HEK293 (cell line): ENCODE results near the gene TIMM44.

Experiments
- CTCF ChIA-PET: fragments of 350-600 bp; formaldehyde crosslinking; extraction: SDS; loops from one replicate; lab custom pipeline; 2021; ENCODE audit warnings: antibody characterized with exemption; lab: Yijun Ruan, JAX
- POLR2A ChIA-PET: fragments of 300-600 bp; formaldehyde crosslinking; extraction: SDS; loops from one replicate; lab custom pipeline; 2020; ENCODE audit warnings: antibody characterized with exemption, inconsistent platforms; lab: Yijun Ruan, JAX
- H3K27ac ChIP-seq: fragments of 200-500 bp; sonication (Bioruptor generic); 2 replicates; pipeline ENCODE4 v1.5.1; 2014; ENCODE audit warnings: low read depth, low read length, control low read depth, inconsistent platforms; ENCODE audit errors: extremely low read depth
- H3K36me3 ChIP-seq, 2 experiments: fragments of 200-500 bp in 1 of 2; sonication (Bioruptor generic) in 1 of 2; 1 replicate in 1 of 2; 2 replicates in 1 of 2; pipeline ENCODE4 v1.5.1; 2014 to 2017; ENCODE audit warnings: inconsistent platforms in 2 of 2, low read length in 2 of 2; ENCODE audit not compliant: control insufficient read depth in 2 of 2, insufficient read depth in 1 of 2
- H3K4me1 ChIP-seq: fragments of 200-500 bp; sonication (Bioruptor generic); 2 replicates; pipeline ENCODE4 v1.5.1; 2014; ENCODE audit warnings: mild to moderate bottlenecking, low read length, inconsistent platforms; ENCODE audit not compliant: control insufficient read depth, insufficient read depth
- H3K4me3 ChIP-seq: 2 replicates; pipeline ENCODE4 v1.5.1; 2011; ENCODE audit warnings: low read depth, mild to moderate bottlenecking, control low read depth, low read length, moderate library complexity
- H3K9me3 ChIP-seq: fragments of 200-500 bp; sonication (Bioruptor generic); 2 replicates; pipeline ENCODE4 v1.5.1; 2014; ENCODE audit warnings: low read depth, low read length, inconsistent platforms; ENCODE audit not compliant: control insufficient read depth, insufficient read depth
- HIC1 ChIP-seq: fragments of 450-650 bp; formaldehyde crosslinking; IDR thresholded peaks from 2 replicates; pipeline ENCODE4 v1.5.1; 2016; ENCODE audit warnings: missing biosample characterization, missing genetic modification characterization
- KLF16 ChIP-seq: fragments of 450-650 bp; formaldehyde crosslinking; IDR thresholded peaks from 2 replicates; pipeline ENCODE4 v1.5.1; 2017; ENCODE audit warnings: missing biosample characterization, missing genetic modification characterization
- KLF8 ChIP-seq: fragments of 450-650 bp; formaldehyde crosslinking; IDR thresholded peaks from 2 replicates; pipeline ENCODE4 v1.5.1; 2016; ENCODE audit warnings: missing biosample characterization, missing genetic modification characterization
- SP3 ChIP-seq: fragments of 450-650 bp; formaldehyde crosslinking; IDR thresholded peaks from 2 replicates; pipeline ENCODE4 v1.5.1; 2016; ENCODE audit warnings: missing biosample characterization, missing genetic modification characterization
- SP7 ChIP-seq: fragments of 450-650 bp; formaldehyde crosslinking; IDR thresholded peaks from 2 replicates; pipeline ENCODE4 v1.5.1; 2016; ENCODE audit warnings: missing biosample characterization, missing genetic modification characterization
- ZFP69B ChIP-seq: fragments of 450-650 bp; formaldehyde crosslinking; IDR thresholded peaks from 2 replicates; pipeline ENCODE4 v1.5.1; 2016; ENCODE audit warnings: missing biosample characterization, missing genetic modification characterization
- ZIC2 ChIP-seq: fragments of 450-650 bp; formaldehyde crosslinking; IDR thresholded peaks from 2 replicates; pipeline ENCODE4 v1.5.1; 2016; ENCODE audit warnings: missing biosample characterization, missing genetic modification characterization
- ZNF133 ChIP-seq: fragments of 450-650 bp; formaldehyde crosslinking; IDR thresholded peaks from 2 replicates; pipeline ENCODE4 v1.5.1; 2016; ENCODE audit warnings: missing biosample characterization, missing genetic modification characterization
- ZNF2 ChIP-seq: fragments of 450-650 bp; formaldehyde crosslinking; IDR thresholded peaks from 2 replicates; pipeline ENCODE4 v1.5.1; 2016; ENCODE audit warnings: missing biosample characterization, missing genetic modification characterization
- ZNF274 ChIP-seq, 2 experiments: fragments of 200-500 bp in 1 of 2; fragments of 450-650 bp in 1 of 2; sonication (Bioruptor generic) in 1 of 2; formaldehyde crosslinking in 1 of 2; IDR thresholded peaks; 2 replicates each; pipeline versions ENCODE4 v1.5.1 to v1.6.1; 2014 to 2016; ENCODE audit warnings: borderline replicate concordance in 1 of 2, inconsistent platforms in 1 of 2, low read length in 1 of 2, missing biosample characterization in 1 of 2, missing genetic modification characterization in 1 of 2
- ZNF560 ChIP-seq: fragments of 450-650 bp; formaldehyde crosslinking; IDR thresholded peaks from 2 replicates; pipeline ENCODE4 v1.5.1; 2017; ENCODE audit warnings: missing biosample characterization, missing genetic modification characterization, borderline replicate concordance
- ZNF561 ChIP-seq: fragments of 450-650 bp; IDR thresholded peaks from 2 replicates; pipeline ENCODE4 v1.5.1; 2018; ENCODE audit warnings: missing biosample characterization, missing genetic modification characterization, borderline replicate concordance
- ZNF600 ChIP-seq: fragments of 450-650 bp; formaldehyde crosslinking; IDR thresholded peaks from 2 replicates; pipeline ENCODE4 v1.5.1; 2016; ENCODE audit warnings: missing biosample characterization, missing genetic modification characterization
- ZNF626 ChIP-seq: fragments of 450-650 bp; sonication (Bioruptor Pico); formaldehyde crosslinking; IDR thresholded peaks from 2 replicates; pipeline ENCODE4 v1.5.1; 2018; ENCODE audit warnings: missing biosample characterization, missing genetic modification characterization, inconsistent platforms
- ZNF629 ChIP-seq: fragments of 450-650 bp; formaldehyde crosslinking; IDR thresholded peaks from 2 replicates; pipeline ENCODE4 v1.5.1; 2017; ENCODE audit warnings: missing biosample characterization, missing genetic modification characterization
- ZNF654 ChIP-seq: fragments of 450-650 bp; formaldehyde crosslinking; IDR thresholded peaks from 2 replicates; pipeline ENCODE4 v1.5.1; 2016; ENCODE audit warnings: low read depth, missing biosample characterization, missing genetic modification characterization
- ZNF660 ChIP-seq: fragments of 450-650 bp; IDR thresholded peaks from 2 replicates; pipeline ENCODE4 v1.5.1; 2018; ENCODE audit warnings: missing biosample characterization, mild to moderate bottlenecking, missing genetic modification characterization
- ZNF664 ChIP-seq: fragments of 450-650 bp; formaldehyde crosslinking; IDR thresholded peaks from 2 replicates; pipeline ENCODE4 v1.5.1; 2016; ENCODE audit warnings: missing biosample characterization, missing genetic modification characterization
- ZNF692 ChIP-seq: fragments of 450-650 bp; formaldehyde crosslinking; IDR thresholded peaks from 2 replicates; pipeline ENCODE4 v1.5.1; 2016; ENCODE audit warnings: missing biosample characterization, missing genetic modification characterization
- ZNF704 ChIP-seq: fragments of 450-650 bp; formaldehyde crosslinking; IDR thresholded peaks from 2 replicates; pipeline ENCODE4 v1.5.1; 2016; ENCODE audit warnings: missing biosample characterization, missing genetic modification characterization
- ZNF830 ChIP-seq: fragments of 450-650 bp; IDR thresholded peaks from 2 replicates; pipeline ENCODE4 v1.5.0; 2018; ENCODE audit warnings: missing biosample characterization, missing genetic modification characterization, low read depth, mild to moderate bottlenecking, moderate library complexity
- ZNF843 ChIP-seq: fragments of 450-650 bp; formaldehyde crosslinking; IDR thresholded peaks from 2 replicates; pipeline ENCODE4 v1.5.1; 2016; ENCODE audit warnings: missing biosample characterization, missing genetic modification characterization
- ZSCAN30 ChIP-seq: fragments of 450-650 bp; IDR thresholded peaks from 2 replicates; pipeline ENCODE4 v1.5.1; 2018; ENCODE audit warnings: missing biosample characterization, mild to moderate bottlenecking, missing genetic modification characterization, moderate library complexity
- ZXDB ChIP-seq: fragments of 450-650 bp; formaldehyde crosslinking; IDR thresholded peaks from 2 replicates; pipeline ENCODE4 v1.5.1; 2016; ENCODE audit warnings: missing biosample characterization, missing genetic modification characterization
- TF ChIP-seq, protein P1 (sequence below): fragments of 450-650 bp; formaldehyde crosslinking; IDR thresholded peaks from 2 replicates; pipeline ENCODE4 v1.5.1; 2016; ENCODE audit warnings: missing biosample characterization, missing genetic modification characterization

TIMM44 gene

GRCh38 chr19:7920519-7921301, 22.8 kb downstream of the TIMM44 start (continued):
- TF ChIP-seq ZXDB (tag by site-specific recombination), result peak; percentile 43; the same call in 1 of the 2 replicates
- peak; percentile 96 for TF ChIP-seq KLF8 (tag by site-specific recombination)
- no peak for TF ChIP-seq ZNF704 (tag by site-specific recombination)
- peak; percentile 94 for TF ChIP-seq HIC1 (tag by site-specific recombination)
- peak; percentile 93 for TF ChIP-seq SP3 (tag by site-specific recombination)
- peak; percentile 53; the same call in 1 of the 2 replicates for TF ChIP-seq KLF16 (tag by site-specific recombination)
- peak; percentile 99 for TF ChIP-seq ZNF600
- TF ChIP-seq, protein P1, sequence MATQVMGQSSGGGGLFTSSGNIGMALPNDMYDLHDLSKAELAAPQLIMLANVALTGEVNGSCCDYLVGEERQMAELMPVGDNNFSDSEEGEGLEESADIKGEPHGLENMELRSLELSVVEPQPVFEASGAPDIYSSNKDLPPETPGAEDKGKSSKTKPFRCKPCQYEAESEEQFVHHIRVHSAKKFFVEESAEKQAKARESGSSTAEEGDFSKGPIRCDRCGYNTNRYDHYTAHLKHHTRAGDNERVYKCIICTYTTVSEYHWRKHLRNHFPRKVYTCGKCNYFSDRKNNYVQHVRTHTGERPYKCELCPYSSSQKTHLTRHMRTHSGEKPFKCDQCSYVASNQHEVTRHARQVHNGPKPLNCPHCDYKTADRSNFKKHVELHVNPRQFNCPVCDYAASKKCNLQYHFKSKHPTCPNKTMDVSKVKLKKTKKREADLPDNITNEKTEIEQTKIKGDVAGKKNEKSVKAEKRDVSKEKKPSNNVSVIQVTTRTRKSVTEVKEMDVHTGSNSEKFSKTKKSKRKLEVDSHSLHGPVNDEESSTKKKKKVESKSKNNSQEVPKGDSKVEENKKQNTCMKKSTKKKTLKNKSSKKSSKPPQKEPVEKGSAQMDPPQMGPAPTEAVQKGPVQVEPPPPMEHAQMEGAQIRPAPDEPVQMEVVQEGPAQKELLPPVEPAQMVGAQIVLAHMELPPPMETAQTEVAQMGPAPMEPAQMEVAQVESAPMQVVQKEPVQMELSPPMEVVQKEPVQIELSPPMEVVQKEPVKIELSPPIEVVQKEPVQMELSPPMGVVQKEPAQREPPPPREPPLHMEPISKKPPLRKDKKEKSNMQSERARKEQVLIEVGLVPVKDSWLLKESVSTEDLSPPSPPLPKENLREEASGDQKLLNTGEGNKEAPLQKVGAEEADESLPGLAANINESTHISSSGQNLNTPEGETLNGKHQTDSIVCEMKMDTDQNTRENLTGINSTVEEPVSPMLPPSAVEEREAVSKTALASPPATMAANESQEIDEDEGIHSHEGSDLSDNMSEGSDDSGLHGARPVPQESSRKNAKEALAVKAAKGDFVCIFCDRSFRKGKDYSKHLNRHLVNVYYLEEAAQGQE, result no peak
- no peak for TF ChIP-seq ZNF626 (tag by site-specific recombination)
- peak; percentile 67 for TF ChIP-seq ZNF843 (tag by site-specific recombination)

- ChIA-PET CTCF (interaction anchor here (0.7 to 3.1 kb wide), 11 partner anchors 8 to 351 kb away, joined by 3 to 25 read pairs (median 3); partner anchors contain the start of genes MAP2K7 and TIMM44), POLR2A (interaction anchor here (0.5 to 3.5 kb wide), 20 partner anchors 8 to 594 kb away, joined by 3 to 36 read pairs (median 7); partner anchors contain the start of genes LRRC8E, MAP2K7, TIMM44 and ZNF414)
- Histone ChIP-seq H3K9me3 (no peaks in the 10 kb centered on the region), H3K4me3 (peak within 1 kb of the TSS; percentile 80), H3K27ac (peak within 1 kb of the TSS; percentile 49; the same call in 1 of the 2 replicates), H3K36me3 (peaks cover 0 to 15% of the 10 kb centered on the region in 2 experiments; a peak in 1 of 3 replicates), H3K4me1 (peaks cover 3% of the 10 kb centered on the region; the same call in 1 of the 2 replicates)
- TF ChIP-seq ZNF2 (0 out of 2 replicates have a peak, but pooled peaks have one; percentile 42), ZNF133 (tag by site-specific recombination) (no peak), ZXDB (tag by site-specific recombination) (peak; percentile 64; the same call in 1 of the 2 replicates), ZNF830 (no peak), ZNF692 (tag by site-specific recombination) (peak; percentile 45; the same call in 1 of the 2 replicates), SP7 (tag by site-specific recombination) (peak; percentile 66), ZSCAN30 (tag by site-specific recombination) (no peak), ZFP69B (tag by site-specific recombination) (peak; percentile 16; the same call in 1 of the 2 replicates), ZNF660 (peak; percentile 54), ZNF561 (peak; percentile 72; the same call in 1 of the 2 replicates), ZNF629 (tag by site-specific recombination) (peak; percentile 40; the same call in 1 of the 2 replicates), ZNF560 (tag by site-specific recombination) (no peak), KLF16 (tag by site-specific recombination) (peak; percentile 90), ZNF664 (tag by site-specific recombination) (no peak), ZNF274 (IDR thresholded peaks at IDR 0.05; ENCODE audit: low read length) (no peak), ZNF274 (tag by site-specific recombination; IDR thresholded peaks at IDR 0.05; ENCODE audit: borderline replicate concordance) (no peak), ZIC2 (tag by site-specific recombination) (peak; percentile 30; the same call in 1 of the 2 replicates), ZNF654 (no peak), SP3 (tag by site-specific recombination) (peak; percentile 92)
Observed at GRCh38 chr19:7919610-7920518, 23.6 kb downstream of the TIMM44 start, which contains the start of gene SNAPC2. Gene SNAPC2, plus strand, starts transcription at chr19:7920338. Its CDS starts 29 bp downstream, at chr19:7920367.
